HepG2 (cell line): ENCODE results near the gene MFAP4. TPM values are rescaled to one million over a fixed set of nuclear protein-coding genes. Genes with fewer than 3 reads are reported as not detected.

Experiments used
- GABPB1 ChIP-seq: IDR thresholded peaks from 2 replicates; pipeline ENCODE4 v1.6.1; 2016; ENCODE audit warnings: mild to moderate bottlenecking, missing genetic modification reagents, moderate library complexity, missing compliant biosample characterization
- HOXA9 ChIP-seq: sonication (generic); formaldehyde crosslinking; IDR thresholded peaks from 2 replicates; pipeline ENCODE4 v1.8.1; 2022; ENCODE audit warnings: missing genetic modification reagents, mild to moderate bottlenecking, moderate library complexity, borderline replicate concordance
- KDM2A ChIP-seq: sonication (generic); formaldehyde crosslinking; IDR thresholded peaks from 2 replicates; pipeline ENCODE4 v1.4.0; 2020; ENCODE audit warnings: low read depth, missing genetic modification reagents, borderline replicate concordance
- MTA1 ChIP-seq: sonication (generic); formaldehyde crosslinking; IDR thresholded peaks from 2 replicates; pipeline ENCODE4 v1.4.0; 2020; ENCODE audit warnings: missing genetic modification reagents, mild to moderate bottlenecking, borderline replicate concordance
- PHF20 ChIP-seq: sonication (generic); formaldehyde crosslinking; IDR thresholded peaks from 2 replicates; pipeline ENCODE4 v1.5.0; 2020; ENCODE audit warnings: mild to moderate bottlenecking, missing genetic modification reagents
- RBAK ChIP-seq: sonication (generic); formaldehyde crosslinking; IDR thresholded peaks from 2 replicates; pipeline ENCODE4 v1.5.1; 2020; ENCODE audit warnings: mild to moderate bottlenecking, missing genetic modification reagents
- SMAD9 ChIP-seq: sonication (generic); formaldehyde crosslinking; IDR thresholded peaks from 2 replicates; pipeline ENCODE4 v1.5.1; 2020; ENCODE audit warnings: mild to moderate bottlenecking, missing genetic modification reagents
- TBX2 ChIP-seq: sonication (generic); formaldehyde crosslinking; IDR thresholded peaks from 2 replicates; pipeline ENCODE4 v1.5.0; 2020; ENCODE audit warnings: missing genetic modification reagents, mild to moderate bottlenecking, borderline replicate concordance
- TEAD3 ChIP-seq: optimal IDR thresholded peaks from 2 replicates; pipeline ENCODE3; 2016; ENCODE audit warnings: borderline replicate concordance
- ZC3H13 ChIP-seq: sonication (generic); formaldehyde crosslinking; IDR thresholded peaks from 2 replicates; pipeline ENCODE4 v1.8.1; 2023; ENCODE audit warnings: mild to moderate bottlenecking, missing genetic modification reagents, moderate library complexity
- ZFP1 ChIP-seq: IDR thresholded peaks from 2 replicates; pipeline ENCODE4 v1.6.1; 2016
- ZMYM3 ChIP-seq: sonication (generic); formaldehyde crosslinking; IDR thresholded peaks from 2 replicates; pipeline ENCODE4 v1.5.1; 2020; ENCODE audit warnings: mild to moderate bottlenecking, missing genetic modification reagents
- ZNF33B ChIP-seq: sonication (generic); formaldehyde crosslinking; IDR thresholded peaks from 2 replicates; pipeline ENCODE4 v1.5.1; 2020; ENCODE audit warnings: mild to moderate bottlenecking, missing genetic modification reagents
- ZNF383 ChIP-seq: sonication (generic); formaldehyde crosslinking; IDR thresholded peaks from 2 replicates; pipeline ENCODE4 v1.4.0; 2020; ENCODE audit warnings: missing genetic modification reagents, mild to moderate bottlenecking, borderline replicate concordance
- ZNF562 ChIP-seq: sonication (generic); formaldehyde crosslinking; IDR thresholded peaks from 2 replicates; pipeline ENCODE4 v1.8.0; 2022; ENCODE audit warnings: missing genetic modification reagents, borderline replicate concordance
- ZNF598 ChIP-seq: sonication (generic); formaldehyde crosslinking; IDR thresholded peaks from 2 replicates; pipeline ENCODE4 v1.5.1; 2020; ENCODE audit warnings: mild to moderate bottlenecking, missing genetic modification reagents, borderline replicate concordance
- polyA plus RNA-seq, 8 experiments: library from polyadenylated mRNA; depleted of rRNA in 3 of 8; stranded (reverse) in 7 of 8; unstranded in 1 of 8; fragments of >200 nt; fragmentation: Illumina TruSeq in 4 of 8; extraction: Trizol in 4 of 8; gene quantifications; 2 replicates each; pipeline versions ENCODE4 v1.2.1 to v1.2.3, GENCODE V29; 2011 to 2016; ENCODE audit warnings: low read depth in 4 of 8, missing spikeins in 1 of 8, mixed read lengths in 1 of 8; ENCODE audit not compliant: insufficient read depth in 1 of 8
- total RNA-seq, 5 experiments: library from RNA; depleted of rRNA; stranded (reverse); fragments of >200 nt; fragmentation: Illumina TruSeq; extraction: Trizol; gene quantifications; 2 replicates each; pipeline ENCODE4 v1.2.3, GENCODE V29; 2016; ENCODE audit warnings: low read depth in 1 of 5
- TF ChIP-seq, protein P1 (sequence below): sonication (generic); formaldehyde crosslinking; IDR thresholded peaks from 2 replicates; pipeline ENCODE4 v1.5.0; 2020; ENCODE audit warnings: mild to moderate bottlenecking, missing genetic modification reagents, borderline replicate concordance
- TF ChIP-seq, protein P2 (sequence below): sonication (generic); formaldehyde crosslinking; IDR thresholded peaks from one replicate; pipeline ENCODE4 v1.5.1; 2020; ENCODE audit warnings: mild to moderate bottlenecking, missing genetic modification reagents; ENCODE audit errors: not compliant biosample characterization
- TF ChIP-seq, protein P3 (sequence below): sonication (generic); formaldehyde crosslinking; IDR thresholded peaks from 2 replicates; pipeline ENCODE4 v1.5.0; 2020; ENCODE audit warnings: missing genetic modification reagents

The MFAP4 gene
- total and polyA plus RNA-seq, 2 of the 13 experiments (the other 11 are each of a cell fraction or from before 2014, with no cell fraction given), result 0.08 TPM; not detected in 1

DNA sequence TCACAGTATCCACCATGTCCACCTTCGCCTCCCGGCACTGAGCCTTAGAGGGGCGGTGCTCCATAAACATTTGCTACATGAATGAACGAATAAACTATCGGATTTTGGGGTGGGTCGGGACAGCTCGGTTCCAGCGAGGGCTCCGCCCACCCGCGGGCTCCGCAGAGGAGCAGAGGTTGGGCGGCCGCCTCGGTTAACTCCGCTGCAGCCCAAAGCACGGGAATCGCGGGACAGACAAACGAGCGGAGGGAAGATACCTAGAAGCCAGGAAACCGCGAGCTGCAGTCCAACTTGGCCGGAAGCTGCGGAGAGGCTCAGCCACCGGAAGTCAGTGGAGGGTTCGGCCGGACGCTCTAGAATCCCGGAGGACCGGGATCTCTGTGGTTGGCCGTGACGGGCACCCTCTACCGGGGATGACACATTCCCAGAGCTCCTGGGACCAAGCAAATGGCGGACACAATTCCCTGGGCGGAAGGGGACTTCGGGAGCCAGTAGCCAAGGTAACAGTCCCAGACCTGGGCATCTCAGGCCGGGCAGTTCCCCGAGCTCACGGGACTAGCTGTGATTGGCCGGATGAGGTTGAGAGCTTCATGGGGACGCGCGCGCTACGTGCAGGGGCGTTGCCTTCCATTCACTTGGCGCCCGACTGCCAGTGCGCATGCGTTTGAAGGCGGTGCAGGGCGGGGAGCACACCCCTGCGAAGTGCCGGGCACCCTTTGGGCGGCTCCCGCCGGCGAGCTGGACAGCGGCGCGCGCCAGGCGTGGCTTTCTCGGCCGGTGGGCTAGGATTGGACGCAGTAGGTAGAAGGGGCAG is 9.2 kb downstream of the MFAP4 start (continued):
- TF ChIP-seq, protein P1, sequence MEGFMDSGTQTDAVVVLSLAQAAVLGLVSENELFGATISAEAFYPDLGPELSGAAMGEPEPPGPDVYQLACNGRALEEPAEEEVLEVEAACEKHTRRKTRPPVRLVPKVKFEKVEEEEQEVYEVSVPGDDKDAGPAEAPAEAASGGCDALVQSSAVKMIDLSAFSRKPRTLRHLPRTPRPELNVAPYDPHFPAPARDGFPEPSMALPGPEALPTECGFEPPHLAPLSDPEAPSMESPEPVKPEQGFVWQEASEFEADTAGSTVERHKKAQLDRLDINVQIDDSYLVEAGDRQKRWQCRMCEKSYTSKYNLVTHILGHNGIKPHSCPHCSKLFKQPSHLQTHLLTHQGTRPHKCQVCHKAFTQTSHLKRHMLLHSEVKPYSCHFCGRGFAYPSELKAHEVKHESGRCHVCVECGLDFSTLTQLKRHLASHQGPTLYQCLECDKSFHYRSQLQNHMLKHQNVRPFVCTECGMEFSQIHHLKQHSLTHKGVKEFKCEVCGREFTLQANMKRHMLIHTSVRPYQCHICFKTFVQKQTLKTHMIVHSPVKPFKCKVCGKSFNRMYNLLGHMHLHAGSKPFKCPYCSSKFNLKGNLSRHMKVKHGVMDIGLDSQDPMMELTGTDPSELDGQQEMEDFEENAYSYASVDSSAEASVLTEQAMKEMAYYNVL (CRISPR knock-in tag), result 0 out of 2 replicates have a peak, but pooled peaks have one; percentile 33
- peak; percentile 68; the same call in 1 of the 2 replicates for TF ChIP-seq ZNF33B (CRISPR knock-in tag)
- peak; percentile 67 for TF ChIP-seq KDM2A (CRISPR knock-in tag)
- no peak for TF ChIP-seq ZMYM3 (CRISPR knock-in tag)
- TF ChIP-seq, protein P2, sequence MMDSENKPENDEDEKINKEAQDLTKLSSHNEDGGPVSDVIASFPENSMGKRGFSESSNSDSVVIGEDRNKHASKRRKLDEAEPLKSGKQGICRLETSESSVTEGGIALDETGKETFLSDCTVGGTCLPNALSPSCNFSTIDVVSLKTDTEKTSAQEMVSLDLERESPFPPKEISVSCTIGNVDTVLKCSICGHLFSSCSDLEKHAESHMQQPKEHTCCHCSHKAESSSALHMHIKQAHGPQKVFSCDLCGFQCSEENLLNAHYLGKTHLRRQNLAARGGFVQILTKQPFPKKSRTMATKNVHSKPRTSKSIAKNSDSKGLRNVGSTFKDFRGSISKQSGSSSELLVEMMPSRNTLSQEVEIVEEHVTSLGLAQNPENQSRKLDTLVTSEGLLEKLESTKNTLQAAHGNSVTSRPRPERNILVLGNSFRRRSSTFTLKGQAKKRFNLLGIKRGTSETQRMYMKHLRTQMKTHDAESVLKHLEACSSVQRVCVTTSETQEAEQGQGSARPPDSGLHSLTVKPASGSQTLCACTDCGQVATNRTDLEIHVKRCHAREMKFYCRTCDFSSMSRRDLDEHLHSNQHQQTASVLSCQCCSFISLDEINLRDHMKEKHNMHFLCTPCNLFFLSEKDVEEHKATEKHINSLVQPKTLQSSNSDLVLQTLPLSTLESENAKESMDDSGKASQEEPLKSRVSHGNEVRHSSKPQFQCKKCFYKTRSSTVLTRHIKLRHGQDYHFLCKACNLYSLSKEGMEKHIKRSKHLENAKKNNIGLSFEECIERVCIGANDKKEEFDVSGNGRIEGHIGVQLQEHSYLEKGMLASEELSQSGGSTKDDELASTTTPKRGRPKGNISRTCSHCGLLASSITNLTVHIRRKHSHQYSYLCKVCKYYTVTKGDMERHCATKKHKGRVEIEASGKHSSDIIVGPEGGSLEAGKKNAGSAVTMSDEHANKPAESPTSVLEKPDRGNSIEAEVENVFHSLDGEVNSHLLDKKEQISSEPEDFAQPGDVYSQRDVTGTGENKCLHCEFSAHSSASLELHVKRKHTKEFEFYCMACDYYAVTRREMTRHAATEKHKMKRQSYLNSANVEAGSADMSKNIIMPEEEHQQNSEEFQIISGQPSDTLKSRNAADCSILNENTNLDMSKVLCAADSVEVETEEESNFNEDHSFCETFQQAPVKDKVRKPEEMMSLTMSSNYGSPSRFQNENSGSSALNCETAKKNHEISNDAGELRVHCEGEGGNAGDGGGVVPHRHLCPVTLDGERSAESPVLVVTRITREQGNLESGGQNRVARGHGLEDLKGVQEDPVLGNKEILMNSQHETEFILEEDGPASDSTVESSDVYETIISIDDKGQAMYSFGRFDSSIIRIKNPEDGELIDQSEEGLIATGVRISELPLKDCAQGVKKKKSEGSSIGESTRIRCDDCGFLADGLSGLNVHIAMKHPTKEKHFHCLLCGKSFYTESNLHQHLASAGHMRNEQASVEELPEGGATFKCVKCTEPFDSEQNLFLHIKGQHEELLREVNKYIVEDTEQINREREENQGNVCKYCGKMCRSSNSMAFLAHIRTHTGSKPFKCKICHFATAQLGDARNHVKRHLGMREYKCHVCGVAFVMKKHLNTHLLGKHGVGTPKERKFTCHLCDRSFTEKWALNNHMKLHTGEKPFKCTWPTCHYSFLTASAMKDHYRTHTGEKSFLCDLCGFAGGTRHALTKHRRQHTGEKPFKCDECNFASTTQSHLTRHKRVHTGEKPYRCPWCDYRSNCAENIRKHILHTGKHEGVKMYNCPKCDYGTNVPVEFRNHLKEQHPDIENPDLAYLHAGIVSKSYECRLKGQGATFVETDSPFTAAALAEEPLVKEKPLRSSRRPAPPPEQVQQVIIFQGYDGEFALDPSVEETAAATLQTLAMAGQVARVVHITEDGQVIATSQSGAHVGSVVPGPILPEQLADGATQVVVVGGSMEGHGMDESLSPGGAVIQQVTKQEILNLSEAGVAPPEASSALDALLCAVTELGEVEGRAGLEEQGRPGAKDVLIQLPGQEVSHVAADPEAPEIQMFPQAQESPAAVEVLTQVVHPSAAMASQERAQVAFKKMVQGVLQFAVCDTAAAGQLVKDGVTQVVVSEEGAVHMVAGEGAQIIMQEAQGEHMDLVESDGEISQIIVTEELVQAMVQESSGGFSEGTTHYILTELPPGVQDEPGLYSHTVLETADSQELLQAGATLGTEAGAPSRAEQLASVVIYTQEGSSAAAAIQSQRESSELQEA (CRISPR knock-in tag), result peak; percentile 85
- peak; percentile 81 for TF ChIP-seq TBX2 (CRISPR knock-in tag)
- no peak for TF ChIP-seq RBAK (CRISPR knock-in tag)
- peak; percentile 33 for TF ChIP-seq TEAD3 (CRISPR knock-in tag)
- TF ChIP-seq SMAD9 (CRISPR knock-in tag), result no peak
- TF ChIP-seq, protein P3, sequence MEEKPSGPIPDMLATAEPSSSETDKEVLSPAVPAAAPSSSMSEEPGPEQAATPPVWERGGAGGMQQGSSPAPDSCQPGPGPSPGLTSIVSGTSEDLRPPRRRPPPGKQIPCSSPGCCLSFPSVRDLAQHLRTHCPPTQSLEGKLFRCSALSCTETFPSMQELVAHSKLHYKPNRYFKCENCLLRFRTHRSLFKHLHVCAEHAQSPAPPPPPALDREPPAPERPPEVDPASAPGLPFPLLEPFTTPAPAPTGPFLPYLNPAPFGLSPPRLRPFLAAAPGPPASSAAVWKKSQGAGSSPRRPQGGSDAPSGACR, result no peak
- TF ChIP-seq ZC3H13, result no peak; the same call in 1 of the 2 replicates
- no peak for TF ChIP-seq HOXA9 (CRISPR knock-in tag)
- 0 out of 2 replicates have a peak, but pooled peaks have one; percentile 45 for TF ChIP-seq MTA1 (CRISPR knock-in tag)
- peak; percentile 84 for TF ChIP-seq ZNF598 (CRISPR knock-in tag)
- no peak; the same call in 1 of the 2 replicates for TF ChIP-seq ZFP1 (CRISPR knock-in tag)
- TF ChIP-seq ZNF383, result no peak
- peak; percentile 98 for TF ChIP-seq GABPB1
- TF ChIP-seq ZNF562 (CRISPR knock-in tag), result no peak
- peak; percentile 91 for TF ChIP-seq PHF20 (CRISPR knock-in tag)
